Stomach (tissue), 9 donors: ENCODE measurements around the gene MRPL21. TPM values are rescaled to one million over a fixed set of nuclear protein-coding genes. Genes with fewer than 3 reads are reported as not detected.

ENCODE experiments used
- DNase-seq, 2 donors: peaks; one replicate each; pipeline versions ENCODE4 v3.0.0 to v3.0.0-alpha.2; 2013 to 2019
- H3K27ac ChIP-seq, 5 donors: fragments of 200-600 bp in 4 of 5; sonication (generic) in 4 of 5; one replicate each; pipeline ENCODE4 v1.5.1; 2013 to 2019; ENCODE audit warnings: mild to moderate bottlenecking in 1 of 5, moderate library complexity in 1 of 5
- H3K27me3 ChIP-seq, 3 donors: fragments of 200-600 bp; sonication (generic); one replicate each; pipeline ENCODE4 v1.5.1; 2017 to 2019; ENCODE audit warnings: mixed run types in 1 of 3
- H3K36me3 ChIP-seq, 4 donors: fragments of 200-600 bp; sonication (generic); 1 replicate in 3 of 4; 2 replicates in 1 of 4; pipeline ENCODE4 v1.5.1; 2016 to 2019
- H3K4me1 ChIP-seq, 4 donors: fragments of 200-600 bp; sonication (generic); one replicate each; pipeline ENCODE4 v1.5.1; 2016 to 2019
- H3K4me3 ChIP-seq, 4 donors: fragments of 200-600 bp; sonication (generic) in 3 of 4; one replicate each; pipeline ENCODE4 v1.5.1; 2016 to 2019; ENCODE audit warnings: mild to moderate bottlenecking in 1 of 4
- H3K9me3 ChIP-seq, 4 donors: fragments of 200-600 bp; sonication (generic); one replicate each; pipeline ENCODE4 v1.5.1; 2016 to 2019
- EP300 ChIP-seq: sonication (generic); formaldehyde crosslinking; IDR thresholded peaks from one replicate; pipeline ENCODE4 v1.6.1; 2017; ENCODE audit warnings: antibody characterized with exemption
- POLR2A ChIP-seq, 4 donors: fragments of 450-650 bp; IDR thresholded peaks; one replicate each; pipeline ENCODE4 v1.6.1; 2016; ENCODE audit warnings: antibody characterized with exemption in 4 of 4, control low read depth in 2 of 4, mild to moderate bottlenecking in 1 of 4, moderate library complexity in 1 of 4
- POLR2AphosphoS5 ChIP-seq, 3 donors: sonication (generic); formaldehyde crosslinking; IDR thresholded peaks; one replicate each; pipeline ENCODE4 v1.6.1; 2016; ENCODE audit warnings: antibody characterized with exemption in 3 of 3
- WGBS, 5 donors: extraction: QIAGEN DNeasy Blood & Tissue Kit in 3 of 5; methylation state at CpG; one replicate each; pipeline versions ENCODE4 v1.1.5 to v1.1.7; 2013 to 2018; 5-methylcytosine and 5-hydroxymethylcytosine counted together
- intact Hi-C: fragments of 100-400 bp; cut with DNase I; formaldehyde crosslinking; loops from one replicate; pipeline ENCODE4 v1.15.1; 2023; ENCODE audit warnings: low total_unique reads
- polyA plus RNA-seq, 3 donors: library from polyadenylated mRNA; stranded (reverse); fragments of 200-250 nt; gene quantifications; one replicate each; pipeline ENCODE4 v1.2.3, GENCODE V29; 2013
- total RNA-seq, 5 donors: library from RNA; depleted of rRNA; stranded (reverse); fragments of >200 nt; gene quantifications; one replicate each; pipeline versions ENCODE4 v1.1.0 to v1.2.3, GENCODE V29; 2014 to 2016
- TF ChIP-seq, protein P1 (sequence below), 7 experiments: fragments of 450-650 bp in 4 of 7; fragments of 200-600 bp in 3 of 7; sonication (generic) in 3 of 7; IDR thresholded peaks; one replicate each; pipeline ENCODE4 v1.5.1; 2016 to 2019; ENCODE audit warnings: antibody characterized with exemption in 7 of 7, control low read depth in 2 of 7, mild to moderate bottlenecking in 1 of 7
- donor health status: healthy with polysubstance abuse.
- donor health status: Bipolar disorder and iron deficiency.
- donor health status: healthy.

The MRPL21 gene
- total and polyA plus RNA-seq, 8 donors = 30.6 to 185 (median 92.6) TPM

GRCh38 chr11:68904248-68904847 lies 716 bp upstream of the MRPL21 start:
- Histone ChIP-seq H3K27me3 (no peaks in the 10 kb centered on the region), H3K4me3 (peak overlapping the region; percentile 63 to 95 (median 91)), H3K36me3 (peaks cover 27 to 51% (median 45%) of the 10 kb centered on the region in 4 donors), H3K27ac (peak overlapping the region; percentile 84 to 93 (median 86)), H3K4me1 (peaks cover 23 to 45% (median 37%) of the 10 kb centered on the region in 4 donors), H3K9me3 (no peaks in the 10 kb centered on the region)
- TF ChIP-seq POLR2A (IDR thresholded peaks at IDR 0.05) = no peak
- WGBS, 5 donors = 0 to 2% (median 1%) methylated on average over 14 to 24 of the region's 24 CpGs
- DNase-seq = peak; percentile 38 to 60
- intact Hi-C loops = loop anchor here (10.0 kb wide), 1 partner anchor 180 kb away; no protein-coding TSS in a partner anchor

DNA sequence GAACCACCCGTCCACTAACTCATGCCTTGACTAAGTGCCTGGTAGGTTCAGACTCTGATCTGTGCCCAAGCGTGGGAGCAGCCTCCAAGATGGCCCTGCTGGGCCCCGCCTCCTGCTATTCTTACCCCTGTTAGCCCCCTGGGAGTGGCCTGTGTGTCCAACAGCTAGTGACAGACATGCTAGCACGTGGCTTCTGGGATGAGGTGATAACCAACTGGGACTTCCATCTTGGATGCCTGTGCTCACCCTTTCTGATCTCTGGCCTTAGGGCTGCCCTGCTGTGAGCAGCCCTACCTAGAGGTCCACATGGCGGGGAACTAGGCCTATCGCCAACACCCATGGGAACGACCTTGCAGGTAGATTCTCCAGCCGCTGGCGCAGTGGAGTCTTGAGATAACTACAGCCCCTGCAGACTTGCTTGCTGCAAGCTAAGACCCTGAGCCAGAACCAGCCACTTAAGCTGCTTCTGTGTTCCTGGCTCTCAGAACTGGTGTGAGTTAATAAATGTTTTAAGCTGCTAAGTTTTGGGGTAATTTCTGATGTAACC lies 2.7 kb downstream of the MRPL21 start:
- Histone ChIP-seq H3K36me3 (peaks cover 37 to 53% (median 51%) of the 10 kb centered on the region in 4 donors), H3K4me1 (peaks cover 23 to 43% (median 35%) of the 10 kb centered on the region in 4 donors), H3K9me3 (no peaks in the 10 kb centered on the region), H3K27ac (no peak overlapping the region), H3K4me3 (no peak overlapping the region), H3K27me3 (no peaks in the 10 kb centered on the region)
- TF ChIP-seq, protein P1, sequence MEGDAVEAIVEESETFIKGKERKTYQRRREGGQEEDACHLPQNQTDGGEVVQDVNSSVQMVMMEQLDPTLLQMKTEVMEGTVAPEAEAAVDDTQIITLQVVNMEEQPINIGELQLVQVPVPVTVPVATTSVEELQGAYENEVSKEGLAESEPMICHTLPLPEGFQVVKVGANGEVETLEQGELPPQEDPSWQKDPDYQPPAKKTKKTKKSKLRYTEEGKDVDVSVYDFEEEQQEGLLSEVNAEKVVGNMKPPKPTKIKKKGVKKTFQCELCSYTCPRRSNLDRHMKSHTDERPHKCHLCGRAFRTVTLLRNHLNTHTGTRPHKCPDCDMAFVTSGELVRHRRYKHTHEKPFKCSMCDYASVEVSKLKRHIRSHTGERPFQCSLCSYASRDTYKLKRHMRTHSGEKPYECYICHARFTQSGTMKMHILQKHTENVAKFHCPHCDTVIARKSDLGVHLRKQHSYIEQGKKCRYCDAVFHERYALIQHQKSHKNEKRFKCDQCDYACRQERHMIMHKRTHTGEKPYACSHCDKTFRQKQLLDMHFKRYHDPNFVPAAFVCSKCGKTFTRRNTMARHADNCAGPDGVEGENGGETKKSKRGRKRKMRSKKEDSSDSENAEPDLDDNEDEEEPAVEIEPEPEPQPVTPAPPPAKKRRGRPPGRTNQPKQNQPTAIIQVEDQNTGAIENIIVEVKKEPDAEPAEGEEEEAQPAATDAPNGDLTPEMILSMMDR (IDR thresholded peaks at IDR 0.05) = no peak
- no peak for TF ChIP-seq EP300
- TF ChIP-seq POLR2A (IDR thresholded peaks at IDR 0.05) = no peak
- no peak for TF ChIP-seq POLR2AphosphoS5 (IDR thresholded peaks at IDR 0.05)
- intact Hi-C loops = loop anchor here (10.0 kb wide), 1 partner anchor 184 kb away; no protein-coding TSS in a partner anchor
- 79 to 85% (median 83%) methylated on average over 9 of the region's 9 CpGs for WGBS, 5 donors
- DNase-seq = no peak

- Histone ChIP-seq H3K27me3 (no peaks in the 10 kb centered on the region), H3K27ac (no peak overlapping the region), H3K36me3 (peaks cover 66 to 88% (median 85%) of the 10 kb centered on the region in 4 donors), H3K4me1 (peaks cover 1 to 17% (median 12%) of the 10 kb centered on the region in 4 donors), H3K4me3 (no peak overlapping the region), H3K9me3 (no peaks in the 10 kb centered on the region)
- no peak for DNase-seq
- WGBS, 5 donors = 84 to 94% (median 92%) methylated on average over 8 to 9 of the region's 9 CpGs
- no peak for TF ChIP-seq POLR2A (IDR thresholded peaks at IDR 0.05)
- no peak for TF ChIP-seq EP300
- TF ChIP-seq POLR2AphosphoS5 (IDR thresholded peaks at IDR 0.05) = no peak
- TF ChIP-seq, protein P1 (IDR thresholded peaks at IDR 0.05) = no peak
- intact Hi-C loops = no loop called here
Observed at GRCh38 chr11:68897441-68897840, 6.2 kb downstream of the MRPL21 start.

- peaks cover 5 to 13% (median 7%) of the 10 kb centered on the region in 4 donors for H3K4me1 ChIP-seq
- DNase-seq = no peak
- H3K9me3 ChIP-seq = no peaks in the 10 kb centered on the region
- no peak for TF ChIP-seq EP300
- no peak for TF ChIP-seq POLR2AphosphoS5 (IDR thresholded peaks at IDR 0.05)
- no peak for TF ChIP-seq POLR2A (IDR thresholded peaks at IDR 0.05)
- TF ChIP-seq, protein P1 (IDR thresholded peaks at IDR 0.05) = no peak
- intact Hi-C loops = no loop called here
- WGBS, 5 donors = 88 to 98% (median 93%) methylated on average over 20 to 23 of the region's 23 CpGs
- peaks cover 73 to 95% (median 92%) of the 10 kb centered on the region in 4 donors for H3K36me3 ChIP-seq
- no peaks in the 10 kb centered on the region for H3K27me3 ChIP-seq
- H3K4me3 ChIP-seq = no peak overlapping the region
- H3K27ac ChIP-seq = no peak overlapping the region
Observed at GRCh38 chr11:68896171-68896959, 7.3 kb downstream of the MRPL21 start.
